HG02840 (cell line): ENCODE data around the gene RNF215.

Source experiments
- ATAC-seq: cut with Tn5 transposase; IDR thresholded peaks from one replicate; pipeline ENCODE4 v1.9.1; 2021; ENCODE audit warnings: mild to moderate bottlenecking, moderate library complexity, moderate number of reproducible peaks; ENCODE audit not compliant: unreplicated experiment, low FRiP score

The RNF215 gene

DNA sequence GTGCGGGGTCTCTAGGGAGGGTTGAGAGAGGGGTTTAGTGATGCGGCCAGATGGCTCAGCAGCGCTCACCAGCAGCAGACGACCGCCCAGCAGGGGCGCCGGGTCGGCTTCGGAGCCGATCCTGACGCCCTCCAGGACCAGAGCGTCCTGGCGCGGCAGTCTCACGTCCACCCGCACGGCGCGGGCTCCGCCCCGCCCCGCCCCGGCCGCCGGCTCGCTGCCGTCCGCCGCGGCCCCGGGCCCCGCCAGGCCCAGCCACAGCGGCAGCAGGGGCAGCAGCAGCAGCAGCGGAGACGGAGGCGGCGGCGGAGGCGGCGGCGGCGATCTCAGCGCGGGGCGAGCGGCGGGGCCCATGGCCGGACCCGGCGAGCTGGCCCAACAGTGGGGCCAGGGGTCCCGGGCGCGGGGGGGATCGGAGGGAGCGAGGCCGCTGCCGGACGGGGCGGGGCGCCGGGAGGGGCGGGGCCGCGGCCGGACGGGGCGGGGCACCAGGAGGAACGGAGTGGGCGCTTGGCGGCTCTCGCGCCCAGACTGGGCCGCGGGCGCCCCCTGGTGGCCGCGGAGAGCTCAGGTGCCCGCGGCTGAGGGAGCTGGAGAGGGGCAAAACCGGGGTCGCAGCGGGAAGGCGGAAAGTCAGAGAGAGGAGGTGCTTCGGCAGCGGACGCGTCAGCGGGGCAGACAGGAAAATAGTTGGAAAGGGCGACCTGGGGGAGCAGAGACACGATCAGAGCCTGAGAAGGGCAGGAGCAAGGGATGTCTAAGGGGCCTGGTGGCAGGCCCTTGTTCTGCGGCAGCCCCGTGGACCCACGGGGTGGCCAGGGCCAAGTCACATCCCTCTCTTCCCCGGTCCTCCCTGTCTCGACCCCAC lies at the start of gene RNF215:
Gene RNF215 (minus strand): TSS at position 452 of the 868 bp plus-strand sequence. CDS start 98 bp downstream, at position 354.
- peak; percentile 57 for ATAC-seq

DNA sequence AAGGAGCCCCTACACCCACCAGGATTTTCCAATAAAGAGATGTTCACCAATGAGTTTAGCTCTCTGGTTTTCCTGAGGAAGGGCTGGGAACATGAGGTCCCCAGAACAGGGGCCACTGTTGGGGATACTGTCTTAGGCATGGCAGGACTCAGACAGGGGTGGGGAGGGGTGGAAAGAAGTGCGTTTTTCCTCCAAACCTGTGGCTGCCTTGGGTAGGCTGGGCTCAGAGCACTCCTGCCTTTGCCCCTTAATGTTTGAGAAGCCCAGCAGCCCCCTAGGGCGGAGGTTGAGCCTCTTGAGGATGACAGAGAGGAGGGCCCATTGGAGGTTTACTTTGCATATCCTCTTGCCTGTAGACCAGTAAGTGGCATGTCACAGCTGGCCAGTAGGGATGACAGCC lies 49.0 kb upstream of the RNF215 start:
- ATAC-seq, result no peak

DNA sequence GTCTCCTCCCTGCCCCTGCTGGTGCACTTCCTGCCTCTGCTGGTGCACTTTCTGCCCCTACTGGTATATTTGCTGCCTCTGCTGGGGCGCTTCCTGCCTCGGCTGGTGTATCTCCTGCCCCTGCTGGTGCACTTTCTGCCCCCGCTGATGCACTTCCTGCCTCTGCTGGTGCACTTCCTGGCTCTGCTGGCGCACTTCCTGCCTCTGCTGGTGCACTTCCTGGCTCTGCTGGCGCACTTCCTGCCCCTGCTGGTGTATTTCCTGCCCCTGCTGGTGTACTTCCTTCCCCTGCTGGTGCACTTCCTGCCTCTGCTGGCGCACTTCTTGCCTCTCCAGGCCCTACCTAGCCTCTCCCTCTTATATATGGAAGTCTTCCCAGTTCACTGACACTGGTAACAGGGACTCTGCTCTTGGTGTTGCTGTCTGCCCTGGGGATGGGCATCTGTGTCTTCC lies 48.5 kb upstream of the RNF215 start:
- no peak for ATAC-seq

DNA sequence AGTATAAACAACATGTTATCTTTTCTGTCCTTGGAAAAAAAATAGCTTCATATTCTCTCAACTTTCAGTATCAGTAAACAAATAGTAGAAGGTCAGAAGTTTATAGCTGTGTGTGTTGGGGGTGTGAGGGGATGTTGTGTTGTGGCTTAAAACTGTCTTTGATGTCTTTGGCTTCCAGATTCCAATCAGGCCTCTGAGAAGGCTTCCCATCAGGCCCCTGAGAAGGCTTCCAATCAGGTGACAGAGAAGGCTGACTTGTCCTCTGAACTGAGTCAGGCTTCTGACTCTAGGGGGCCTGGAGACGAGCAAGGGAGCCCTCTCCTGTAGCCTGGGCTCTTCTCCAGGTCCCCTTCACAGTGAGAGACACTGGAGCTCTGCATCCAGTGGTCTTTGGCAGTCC lies 47.6 kb upstream of the RNF215 start:
- ATAC-seq, result no peak

DNA sequence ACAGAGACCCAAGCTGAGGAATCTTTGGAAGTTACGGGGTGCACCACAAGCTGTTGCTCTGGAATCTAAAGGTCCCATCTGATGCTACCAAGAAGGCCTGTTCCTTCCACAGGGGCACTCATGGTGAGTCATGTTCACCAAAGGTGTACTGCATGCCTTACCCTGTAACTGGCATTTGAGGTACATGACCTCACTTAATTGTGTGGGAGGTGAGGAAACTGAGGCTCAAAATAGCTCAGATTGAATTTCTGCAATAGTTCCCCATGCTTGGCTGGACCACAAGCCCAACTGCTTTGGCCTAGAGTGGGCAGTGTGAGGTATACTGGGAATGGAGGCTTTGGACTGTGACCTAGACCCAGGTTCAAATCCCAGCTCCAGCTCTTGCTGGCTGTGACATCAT lies 46.6 kb upstream of the RNF215 start:
- ATAC-seq, result no peak

DNA sequence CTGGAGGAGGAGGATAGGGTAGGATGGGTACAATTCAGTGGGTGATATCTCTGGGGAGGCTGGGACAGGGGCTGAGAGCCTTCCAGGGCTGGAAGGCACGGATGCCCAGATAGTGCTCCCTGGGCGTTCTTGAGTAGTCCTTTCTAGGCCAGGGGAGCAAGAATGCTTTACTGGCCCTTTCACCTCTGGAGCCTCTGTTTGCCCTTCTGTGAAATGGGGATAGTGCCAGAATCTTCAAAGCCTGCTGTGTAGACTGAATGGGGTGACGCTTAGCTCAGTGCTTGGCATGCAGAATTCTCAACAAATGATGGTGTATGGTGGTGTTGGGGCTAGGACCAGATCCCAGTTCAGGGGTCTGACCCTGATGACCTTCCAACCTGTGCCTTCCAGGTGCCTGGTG lies 46.0 kb upstream of the RNF215 start:
- ATAC-seq, result no peak

DNA sequence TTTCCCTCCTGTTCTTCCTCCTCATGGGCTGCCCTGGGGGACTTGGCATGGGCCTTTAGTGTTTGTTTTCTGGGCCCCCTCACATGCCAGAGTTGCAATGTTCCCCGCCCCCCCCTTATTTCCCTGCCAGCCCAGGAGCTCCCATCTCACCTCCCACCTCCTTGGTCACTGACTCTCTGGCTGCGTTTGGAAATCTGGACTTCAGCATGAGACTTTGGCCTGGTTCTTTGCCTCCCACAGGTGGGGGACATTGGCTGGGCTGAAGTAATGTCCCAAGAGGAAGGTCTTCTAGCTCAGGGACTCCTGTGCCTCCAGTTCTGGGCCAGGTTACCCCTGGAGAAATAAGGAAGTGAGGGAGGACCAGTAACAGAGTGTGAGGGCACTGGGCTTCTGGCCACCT lies 45.3 kb upstream of the RNF215 start:
- no peak for ATAC-seq

DNA sequence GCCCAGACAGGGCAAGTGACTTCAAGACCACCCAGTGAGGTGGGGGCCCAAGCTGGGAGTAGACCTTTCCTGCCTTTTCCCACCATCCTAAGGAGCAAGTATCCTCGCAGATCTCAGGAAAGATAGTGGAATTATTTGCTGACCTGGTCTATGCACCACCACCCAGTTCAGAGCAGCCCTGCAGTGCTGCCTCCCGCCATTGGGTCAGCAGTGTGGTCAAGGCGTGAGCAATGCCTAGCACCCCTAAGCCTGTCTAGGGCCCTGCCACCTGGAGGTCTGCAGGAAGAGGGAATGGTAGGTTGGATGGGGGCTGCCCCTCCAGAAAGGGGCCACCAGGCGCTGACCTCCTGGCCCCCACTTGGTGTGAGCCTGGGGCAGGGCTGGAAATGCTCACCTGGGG lies 44.9 kb upstream of the RNF215 start:
- ATAC-seq, result no peak

DNA sequence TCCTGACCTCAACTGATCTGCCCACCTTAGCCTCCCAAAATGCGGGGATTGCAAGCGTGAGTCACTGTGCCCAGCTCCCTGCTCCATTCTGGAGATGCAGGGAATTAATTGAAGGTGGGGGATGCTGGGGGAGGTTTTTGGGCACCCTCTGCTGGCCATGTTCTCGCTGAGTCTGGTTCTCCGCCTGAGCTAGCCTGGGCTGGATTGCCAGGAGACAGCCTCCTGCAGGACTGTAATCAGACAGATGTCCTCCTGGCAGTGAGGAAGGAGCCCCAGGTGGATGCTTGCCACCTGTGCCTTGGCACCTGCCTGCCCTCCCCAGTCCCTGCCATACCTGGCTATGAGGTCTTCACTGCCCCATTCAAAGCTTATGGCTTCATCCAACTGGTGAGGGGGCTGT lies 43.7 kb upstream of the RNF215 start:
- ATAC-seq, result no peak

DNA sequence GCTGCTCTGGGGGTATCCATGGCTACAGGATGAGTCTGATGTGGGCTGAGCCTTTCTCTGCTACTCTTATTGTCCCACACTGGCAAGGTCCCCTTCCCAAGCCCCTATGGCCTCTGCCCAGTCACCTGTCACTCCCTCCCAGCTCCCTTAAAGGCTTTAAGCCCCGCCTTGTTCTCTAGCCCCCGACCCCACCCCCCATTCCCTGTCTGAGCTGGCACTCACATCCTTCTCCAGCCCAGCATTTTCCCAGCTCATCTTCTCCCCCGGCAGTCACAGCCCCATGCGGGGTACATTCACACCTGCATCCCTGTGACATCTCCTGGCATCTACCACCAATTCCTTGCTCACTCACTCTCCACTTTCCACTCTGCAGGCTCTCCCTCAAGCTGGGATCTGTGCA lies 42.7 kb upstream of the RNF215 start:
- no peak for ATAC-seq

DNA sequence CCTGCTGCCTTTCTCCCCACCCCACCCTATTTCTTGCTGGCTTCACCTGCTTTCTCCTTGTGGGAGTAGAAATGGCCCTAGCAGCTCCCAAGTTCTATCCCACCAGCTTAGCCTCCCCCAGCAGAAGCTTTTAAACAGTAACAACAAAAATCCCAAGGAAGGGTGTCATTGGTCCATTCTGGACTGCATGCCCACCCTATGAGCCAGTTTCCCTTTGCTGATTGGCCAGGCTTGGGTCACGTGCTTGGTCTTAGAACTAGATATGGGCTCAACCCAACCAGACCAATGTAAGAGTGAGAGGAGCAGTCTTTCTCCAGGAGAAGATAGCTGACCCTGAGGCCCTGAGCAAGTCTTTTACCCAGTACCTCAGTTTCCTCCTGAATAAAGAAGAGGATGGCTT lies 40.7 kb upstream of the RNF215 start:
- ATAC-seq, result no peak

DNA sequence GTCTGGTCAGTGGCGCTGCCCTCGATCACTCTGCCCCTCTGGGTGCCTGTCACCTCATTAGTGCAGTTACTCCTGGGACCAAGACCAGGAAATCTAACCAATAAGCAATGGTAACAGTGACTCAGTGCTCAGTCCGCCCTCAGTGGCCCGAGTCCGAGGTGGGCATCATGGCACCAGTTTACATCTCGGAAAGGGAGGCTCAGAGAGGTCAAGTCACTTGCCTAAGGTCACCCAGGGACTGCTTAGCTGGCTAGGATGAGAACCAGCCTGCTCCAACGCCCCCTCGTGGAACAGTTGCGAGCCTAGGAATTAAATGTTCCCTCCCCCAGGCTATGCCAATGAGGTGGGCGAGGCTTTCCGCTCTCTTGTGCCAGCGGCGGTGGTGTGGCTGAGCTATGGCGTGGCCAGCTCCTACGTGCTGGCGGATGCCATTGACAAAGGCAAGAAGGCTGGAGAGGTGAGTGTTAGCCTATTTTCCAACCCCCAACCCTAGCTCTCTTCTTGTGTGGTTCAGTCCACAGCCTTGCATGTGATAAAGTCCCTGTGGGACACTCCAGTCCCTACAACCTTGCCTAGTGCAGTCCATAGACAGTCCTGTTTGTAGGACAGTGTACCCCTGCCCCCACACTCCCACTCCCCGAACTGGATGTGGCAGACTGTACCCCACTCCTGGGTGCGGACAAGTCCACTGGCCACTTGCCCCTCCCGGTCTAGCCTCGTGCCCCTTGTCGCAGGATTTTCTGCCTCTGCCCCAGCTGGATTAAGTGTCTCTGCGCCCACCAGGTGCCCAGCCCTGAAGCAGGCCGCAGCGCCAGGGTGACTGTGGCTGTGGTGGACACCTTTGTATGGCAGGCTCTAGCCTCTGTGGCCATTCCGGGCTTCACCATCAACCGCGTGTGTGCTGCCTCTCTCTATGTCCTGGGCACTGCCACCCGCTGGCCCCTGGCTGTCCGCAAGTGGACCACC lies 39.5 kb upstream of the RNF215 start:
- ATAC-seq, result no peak

DNA sequence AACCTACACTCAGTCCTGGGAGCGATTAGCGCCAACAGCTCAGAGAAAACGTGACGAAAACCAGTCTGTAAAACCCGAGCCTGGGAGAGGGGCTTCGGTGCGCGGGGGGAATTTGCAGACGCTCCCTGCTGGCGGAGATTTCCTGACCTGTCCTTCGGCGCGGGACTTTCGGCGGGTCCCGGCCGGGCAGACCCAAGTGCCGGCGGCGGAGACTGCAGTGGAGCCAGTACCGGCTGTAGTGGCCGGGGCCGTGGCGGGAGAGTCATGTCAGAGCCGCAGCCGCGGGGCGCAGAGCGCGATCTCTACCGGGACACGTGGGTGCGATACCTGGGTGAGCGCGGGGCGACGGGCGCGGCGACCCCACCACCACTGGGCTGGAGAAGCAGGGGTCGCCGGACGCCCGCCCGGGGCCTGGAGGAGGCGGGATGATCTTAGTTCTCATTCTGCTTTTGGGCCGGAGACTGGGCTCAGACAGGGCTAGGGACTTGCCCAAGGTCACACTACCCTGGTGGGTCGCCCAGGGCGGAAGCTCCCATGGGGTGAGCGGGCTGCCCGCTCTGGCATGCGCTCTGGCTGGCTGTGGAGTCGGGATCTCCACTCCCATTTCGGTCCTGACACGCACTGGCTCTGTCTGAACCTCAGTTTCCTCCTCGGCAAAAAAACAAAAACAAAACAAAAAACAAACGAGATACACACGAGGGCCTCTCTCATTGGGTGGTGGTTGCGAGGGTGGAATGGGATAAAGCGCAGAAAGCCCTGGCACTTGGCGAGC lies 38.6 kb upstream of the RNF215 start, which contains the start of gene MTFP1:
Gene MTFP1 (plus strand): TSS at position 153 of the 772 bp plus-strand sequence. CDS start 112 bp downstream, at position 265.
- ATAC-seq, result no peak

DNA sequence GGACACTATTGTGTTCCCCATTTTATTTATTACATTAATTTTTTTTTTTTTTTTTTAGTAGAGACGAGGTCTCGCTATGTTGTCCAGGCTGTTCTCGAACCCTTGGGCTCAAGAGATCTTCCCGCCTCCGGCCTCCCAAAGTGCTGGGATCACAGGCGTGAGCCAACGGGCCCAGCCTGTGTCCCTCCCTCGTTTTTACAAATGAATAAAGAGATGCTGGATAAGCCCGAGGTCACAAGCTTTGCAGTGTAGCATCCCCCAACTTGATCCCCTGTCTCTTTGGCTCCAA lies 38.1 kb upstream of the RNF215 start:
- ATAC-seq, result no peak

DNA sequence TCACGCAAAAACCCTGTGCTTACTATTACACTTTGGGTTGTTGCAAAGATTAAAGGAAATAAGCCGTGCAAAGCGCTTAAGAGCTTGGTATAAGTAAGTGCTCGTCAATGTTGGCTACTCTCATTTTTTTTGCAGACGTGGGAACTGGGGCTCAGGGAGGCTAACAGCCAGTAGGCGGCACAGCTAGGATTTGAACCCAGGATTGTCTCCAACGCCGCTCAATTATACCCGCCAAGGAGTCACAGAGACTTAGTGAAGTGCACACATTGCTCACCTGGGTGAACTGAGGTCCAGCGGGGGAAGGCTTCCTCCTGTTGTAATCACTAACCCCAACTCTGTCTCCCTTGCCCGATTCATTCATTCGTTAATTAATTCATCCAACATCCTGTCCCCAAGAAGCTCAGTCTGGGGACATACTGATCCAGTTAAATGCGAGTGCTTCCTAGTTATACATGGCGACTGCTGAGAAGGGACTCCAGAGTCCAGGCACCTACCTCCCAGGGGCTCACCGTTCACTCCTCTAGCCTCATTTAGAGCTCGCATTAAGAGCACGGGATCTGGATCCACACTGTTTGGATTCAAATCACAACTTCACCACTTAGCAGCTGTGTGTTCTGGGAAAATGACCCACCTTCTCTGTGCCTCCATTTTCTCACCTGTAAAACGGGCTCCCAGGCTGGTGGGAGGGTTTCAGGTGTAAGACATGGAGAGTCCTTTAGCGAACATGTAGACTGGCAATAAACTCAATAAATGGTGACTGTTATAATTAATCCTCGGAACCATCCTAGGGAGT lies 37.5 kb upstream of the RNF215 start:
- ATAC-seq, result no peak

DNA sequence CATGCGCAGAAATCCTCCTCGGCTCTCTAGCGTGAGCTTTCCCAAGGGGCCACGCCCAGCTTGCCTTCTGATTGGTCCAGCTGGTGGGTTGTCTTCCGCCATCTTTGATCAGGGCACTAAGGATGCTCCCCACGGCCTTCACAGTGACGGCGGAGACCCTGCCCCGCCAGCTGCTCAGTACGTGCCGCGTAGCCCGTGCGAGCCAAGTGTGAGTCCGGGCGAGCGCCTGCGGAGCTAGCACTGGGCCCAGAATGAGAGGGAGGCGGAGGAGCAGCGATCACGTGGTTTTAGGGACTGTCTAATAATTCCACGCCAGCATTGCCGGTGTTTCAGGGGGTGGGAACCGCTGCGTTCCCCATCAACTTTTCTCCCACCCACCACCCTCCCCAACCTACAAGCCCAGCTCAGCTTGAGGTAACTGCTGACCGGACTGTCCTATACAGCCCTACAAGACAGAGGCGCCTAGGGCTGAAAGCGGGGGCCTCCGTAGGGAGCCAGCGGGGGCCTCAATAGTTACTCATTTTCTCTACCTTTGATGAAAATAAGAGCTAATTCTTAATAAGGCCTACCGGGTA lies 36.8 kb upstream of the RNF215 start:
- ATAC-seq, result peak; percentile 82

DNA sequence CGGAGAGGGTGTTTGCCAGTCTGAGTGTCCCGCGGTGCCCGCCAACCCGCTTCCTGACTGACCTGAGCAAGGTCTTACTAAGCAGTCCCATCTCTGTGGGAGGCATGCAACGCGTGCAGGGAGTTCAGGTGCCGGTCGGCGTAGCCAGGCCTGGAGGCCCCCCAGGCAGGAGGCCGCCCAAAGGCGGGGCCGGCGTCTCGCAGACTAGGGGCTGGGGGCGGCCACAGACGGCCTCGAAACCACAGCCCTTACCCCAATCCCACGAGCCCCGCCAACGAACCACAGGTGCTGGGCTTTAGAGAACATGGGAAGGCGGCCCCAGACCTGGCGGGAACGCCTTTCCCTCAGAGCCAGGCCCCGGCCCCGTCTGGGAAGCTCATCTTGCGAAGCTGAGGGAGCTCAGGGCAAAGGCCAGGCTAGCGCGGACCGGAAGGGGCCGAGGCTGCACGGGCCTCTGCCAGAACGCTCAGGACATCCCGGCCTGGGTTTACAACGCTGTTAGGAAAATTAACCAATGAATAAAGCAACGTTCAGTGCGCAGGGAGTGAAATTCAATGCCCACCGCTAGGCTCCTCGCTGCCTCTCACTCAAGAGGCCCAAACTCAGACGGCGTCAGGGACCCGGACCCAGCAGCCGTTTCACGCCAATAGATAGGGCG lies 36.2 kb upstream of the RNF215 start:
- ATAC-seq, result peak; percentile 31

DNA sequence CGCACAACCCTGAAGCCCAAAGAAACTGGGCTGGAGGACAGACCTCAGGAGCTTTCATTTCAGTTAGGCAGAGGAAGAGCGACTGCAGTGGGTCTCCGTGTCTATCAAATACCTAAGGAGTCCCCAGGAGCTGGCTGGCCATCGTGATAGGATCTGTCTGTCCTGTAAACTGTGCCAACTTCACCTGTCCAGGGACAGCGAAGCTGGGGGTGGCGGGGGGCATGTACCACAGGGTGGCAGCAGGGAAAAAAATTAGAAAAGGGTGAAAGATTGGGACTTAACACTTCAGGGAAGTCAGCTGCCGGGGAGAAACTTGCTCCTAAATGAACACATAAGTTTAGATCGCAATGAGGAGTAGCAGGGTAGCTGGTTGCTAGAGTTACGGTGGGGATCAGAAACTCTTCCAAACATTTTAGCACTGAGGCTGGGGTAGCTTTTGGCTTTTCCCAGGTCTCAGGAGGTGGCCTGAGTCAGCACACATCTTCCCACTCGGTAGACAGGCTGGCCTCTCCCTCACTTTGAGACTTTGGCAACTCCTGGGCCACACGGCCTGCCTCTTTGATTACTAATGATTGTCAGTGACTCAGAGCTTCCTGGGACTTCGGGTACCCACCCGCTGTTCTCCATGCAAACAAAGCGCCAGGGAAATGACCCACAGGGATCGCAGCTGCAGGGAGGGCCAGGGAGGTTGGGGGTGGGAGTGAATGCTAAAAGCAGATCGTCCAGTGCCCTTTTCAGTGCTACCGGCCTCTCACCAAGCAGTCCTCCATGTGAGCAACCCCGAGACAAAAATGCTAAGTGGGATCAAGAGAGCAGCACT lies 35.5 kb upstream of the RNF215 start:
- no peak for ATAC-seq
